Measurements from ENCODE around the gene DEF6. TPM values are rescaled to one million over a fixed set of nuclear protein-coding genes. Genes with fewer than 3 reads are reported as not detected.

DEF6 gene
- total RNA-seq, 1 donor from 2014 or later, result 0.17 TPM

GRCh38 chr6:35273822-35274559, 23.6 kb upstream of the DEF6 start:
- Mint-ChIP-seq H3K4me3 (no peak overlapping the region), H3K27me3 (ENCODE audit: insufficient read depth, low read depth) (peaks cover 2% of the 10 kb centered on the region), H3K4me1 (peaks cover 7% of the 10 kb centered on the region), H3K36me3 (peaks cover 2% of the 10 kb centered on the region), H3K27ac (no peak overlapping the region), H3K9me3 (no peaks in the 10 kb centered on the region)
- Histone ChIP-seq H3K4me3 (no peak overlapping the region), H3K79me2 (ENCODE audit: low read depth) (no peaks in the 10 kb centered on the region), H3K9me3 (ENCODE audit: low read depth) (no peaks in the 10 kb centered on the region), H3F3A (ENCODE audit: low read depth) (peaks cover 6% of the 10 kb centered on the region), H3K4me2 (no peak overlapping the region), H3K4me1 (no peaks in the 10 kb centered on the region), H3K9ac (no peak overlapping the region), H2AFZ (replicated peaks) (no peak overlapping the region), H3K27me3 (no peaks in the 10 kb centered on the region), H3K36me3 (no peaks in the 10 kb centered on the region), H3K27ac (no peak overlapping the region), H4K20me1 (ENCODE audit: low read depth) (peaks cover 4% of the 10 kb centered on the region)
- no peak for TF ChIP-seq EZH2 (IDR thresholded peaks at IDR 0.05)
- DNase-seq (ENCODE audit: low spot score), result no peak

- Histone ChIP-seq H3K36me3 (no peaks in the 10 kb centered on the region), H3K4me2 (no peak overlapping the region), H3K79me2 (ENCODE audit: low read depth) (no peaks in the 10 kb centered on the region), H3K9ac (no peak overlapping the region), H4K20me1 (ENCODE audit: low read depth) (peaks cover 4% of the 10 kb centered on the region), H3K4me1 (no peaks in the 10 kb centered on the region), H3K4me3 (no peak overlapping the region), H2AFZ (replicated peaks) (no peak overlapping the region), H3K9me3 (ENCODE audit: low read depth) (no peaks in the 10 kb centered on the region), H3K27me3 (no peaks in the 10 kb centered on the region), H3K27ac (no peak overlapping the region), H3F3A (ENCODE audit: low read depth) (peaks cover 6% of the 10 kb centered on the region)
- TF ChIP-seq EZH2phosphoT487 (IDR thresholded peaks at IDR 0.05) (no peak), EZH2 (IDR thresholded peaks at IDR 0.05) (no peak), CTCF (IDR thresholded peaks at IDR 0.05) (no peak)
- H3K9me3 Mint-ChIP-seq, result no peaks in the 10 kb centered on the region
- peaks cover 2% of the 10 kb centered on the region for H3K27me3 Mint-ChIP-seq (ENCODE audit: insufficient read depth, low read depth)
- peaks cover 12% of the 10 kb centered on the region for H3K4me1 Mint-ChIP-seq
- H3K36me3 Mint-ChIP-seq, result no peaks in the 10 kb centered on the region
- no peak for DNase-seq (ENCODE audit: low spot score)
- no peak overlapping the region for H3K4me3 Mint-ChIP-seq
- peak overlapping the region; percentile 11 for H3K27ac Mint-ChIP-seq
These were observed 21.8 kb upstream of the DEF6 start for GRCh38 chr6:35275744-35276260.

GRCh38 chr6:35278708-35279107, 18.9 kb upstream of the DEF6 start:
- H2AFZ ChIP-seq (replicated peaks), result no peak overlapping the region
- no peak overlapping the region for H3K9ac ChIP-seq
- H3K27me3 ChIP-seq, result no peaks in the 10 kb centered on the region
- Mint-ChIP-seq H3K9me3 (no peaks in the 10 kb centered on the region), H3K4me1 (peaks cover 16% of the 10 kb centered on the region), H3K4me3 (no peak overlapping the region), H3K36me3 (peaks cover 12% of the 10 kb centered on the region), H3K27ac (no peak overlapping the region), H3K27me3 (ENCODE audit: insufficient read depth, low read depth) (peaks cover 2% of the 10 kb centered on the region)
- no peak for DNase-seq (ENCODE audit: low spot score)
- peaks cover 4% of the 10 kb centered on the region for H4K20me1 ChIP-seq (ENCODE audit: low read depth)
- H3K79me2 ChIP-seq (ENCODE audit: low read depth), result no peaks in the 10 kb centered on the region
- no peaks in the 10 kb centered on the region for H3K9me3 ChIP-seq (ENCODE audit: low read depth)
- H3K4me2 ChIP-seq, result no peak overlapping the region
- H3K27ac ChIP-seq, result no peak overlapping the region
- TF ChIP-seq CTCF (IDR thresholded peaks at IDR 0.05) (no peak), EZH2 (IDR thresholded peaks at IDR 0.05) (no peak), EZH2phosphoT487 (IDR thresholded peaks at IDR 0.05) (no peak)
- H3K4me1 ChIP-seq, result no peaks in the 10 kb centered on the region
- H3F3A ChIP-seq (ENCODE audit: low read depth), result peaks cover 6% of the 10 kb centered on the region
- H3K4me3 ChIP-seq, result no peak overlapping the region
- no peaks in the 10 kb centered on the region for H3K36me3 ChIP-seq

GRCh38 chr6:35280903-35281302, 16.7 kb upstream of the DEF6 start:
- peaks cover 9% of the 10 kb centered on the region for H3K4me1 Mint-ChIP-seq
- peak overlapping the region; percentile 32 for H3K27ac Mint-ChIP-seq
- no peak for DNase-seq (ENCODE audit: low spot score)
- no peak overlapping the region for H3K9ac ChIP-seq
- peaks cover 15% of the 10 kb centered on the region for H3K36me3 Mint-ChIP-seq
- no peaks in the 10 kb centered on the region for H3K9me3 ChIP-seq (ENCODE audit: low read depth)
- no peak overlapping the region for H3K4me2 ChIP-seq
- no peak overlapping the region for H3K4me3 ChIP-seq
- H3K4me1 ChIP-seq, result no peaks in the 10 kb centered on the region
- H2AFZ ChIP-seq (replicated peaks), result no peak overlapping the region
- H3F3A ChIP-seq (ENCODE audit: low read depth), result no peaks in the 10 kb centered on the region
- H3K27me3 ChIP-seq, result no peaks in the 10 kb centered on the region
- H3K79me2 ChIP-seq (ENCODE audit: low read depth), result no peaks in the 10 kb centered on the region
- TF ChIP-seq EZH2phosphoT487 (IDR thresholded peaks at IDR 0.05) (no peak), EZH2 (IDR thresholded peaks at IDR 0.05) (no peak), CTCF (IDR thresholded peaks at IDR 0.05) (no peak)
- peaks cover 4% of the 10 kb centered on the region for H4K20me1 ChIP-seq (ENCODE audit: low read depth)
- H3K9me3 Mint-ChIP-seq, result no peaks in the 10 kb centered on the region
- no peak overlapping the region for H3K4me3 Mint-ChIP-seq
- no peaks in the 10 kb centered on the region for H3K36me3 ChIP-seq
- no peaks in the 10 kb centered on the region for H3K27me3 Mint-ChIP-seq (ENCODE audit: insufficient read depth, low read depth)
- no peak overlapping the region for H3K27ac ChIP-seq

Data from neural progenitor cell (in vitro differentiated cells).